SU-DHL-6 (cell line): Measurements from ENCODE around the gene AKAP12.

Experiments
- H2AFZ ChIP-seq: fragments of 200-600 bp; sonication (generic); 2 replicates; pipeline ENCODE4 v1.6.1; 2014; ENCODE audit warnings: low read depth, mild to moderate bottlenecking, moderate library complexity, mixed read lengths, antibody characterized with exemption, low read length; ENCODE audit not compliant: severe bottlenecking
- H3F3A ChIP-seq: fragments of 200-600 bp; shearing (Covaris generic); 2 replicates; pipeline ENCODE4 v1.6.0; 2016; ENCODE audit warnings: antibody characterized with exemption, mild to moderate bottlenecking; ENCODE audit not compliant: insufficient read depth
- H3K27ac ChIP-seq: fragments of 200-600 bp; sonication (generic); 2 replicates; pipeline ENCODE4 v1.5.1; 2016; ENCODE audit warnings: low read depth, mild to moderate bottlenecking, low read length, moderate library complexity, mixed read lengths
- H3K27me3 ChIP-seq: fragments of 200-600 bp; sonication (generic), shearing (Covaris generic); 2 replicates; pipeline ENCODE4 v1.6.0; 2014; ENCODE audit warnings: mild to moderate bottlenecking, low read length
- H3K36me3 ChIP-seq: fragments of 200-600 bp; sonication (generic); 2 replicates; pipeline ENCODE4 v1.6.1; 2014; ENCODE audit warnings: mild to moderate bottlenecking, low read length, mixed read lengths
- H3K4me2 ChIP-seq: fragments of 300-600, 200-600 bp; shearing (Covaris generic), sonication (generic); 2 replicates; pipeline ENCODE4 v1.6.0; 2014; ENCODE audit warnings: low read length, low read depth, mild to moderate bottlenecking; ENCODE audit not compliant: poor library complexity, severe bottlenecking
- H3K4me3 ChIP-seq: fragments of 200-600 bp; sonication (generic); 2 replicates; pipeline ENCODE4 v1.5.1; 2014; ENCODE audit warnings: antibody characterized with exemption, low read length, mild to moderate bottlenecking, mixed read lengths; ENCODE audit not compliant: insufficient read depth, poor library complexity, severe bottlenecking
- H3K79me2 ChIP-seq: fragments of 200-600 bp; sonication (generic); 2 replicates; pipeline ENCODE4 v1.6.1; 2014; ENCODE audit warnings: mild to moderate bottlenecking, low read length, moderate library complexity; ENCODE audit not compliant: insufficient read depth
- H3K9ac ChIP-seq: fragments of 200-600 bp; sonication (generic); 2 replicates; pipeline ENCODE4 v1.7.0; 2014; ENCODE audit warnings: mild to moderate bottlenecking, low read length
- H3K9me2 ChIP-seq: fragments of 200-600 bp; sonication (generic); replicated peaks from 2 replicates; pipeline ENCODE4 v1.6.1; 2014; ENCODE audit warnings: low read length; ENCODE audit not compliant: insufficient read depth
- H3K9me3 ChIP-seq: fragments of 200-600 bp; sonication (generic); 2 replicates; pipeline ENCODE4 v1.6.1; 2014; ENCODE audit warnings: low read length, mixed read lengths; ENCODE audit not compliant: insufficient read depth
- H4K20me1 ChIP-seq: fragments of 200-600 bp; sonication (generic); 2 replicates; pipeline ENCODE4 v1.6.1; 2014; ENCODE audit warnings: low read depth, mild to moderate bottlenecking, antibody characterized with exemption, low read length, moderate library complexity, mixed read lengths
- EZH2phosphoT487 ChIP-seq: fragments of 200-600 bp; sonication (generic), shearing (Covaris generic); conservative IDR thresholded peaks from 2 replicates; pipeline ENCODE4 v1.6.1; 2018; ENCODE audit warnings: mild to moderate bottlenecking, antibody characterized with exemption, low read length, moderate library complexity, mixed read lengths
- TF ChIP-seq, protein P1 (sequence below): fragments of 200-600 bp; sonication (generic); IDR thresholded peaks from one replicate; pipeline ENCODE4 v1.5.1; 2017; ENCODE audit warnings: antibody characterized with exemption, mild to moderate bottlenecking, low read length, moderate library complexity; ENCODE audit not compliant: insufficient read depth, poor library complexity, severe bottlenecking

The AKAP12 gene

DNA sequence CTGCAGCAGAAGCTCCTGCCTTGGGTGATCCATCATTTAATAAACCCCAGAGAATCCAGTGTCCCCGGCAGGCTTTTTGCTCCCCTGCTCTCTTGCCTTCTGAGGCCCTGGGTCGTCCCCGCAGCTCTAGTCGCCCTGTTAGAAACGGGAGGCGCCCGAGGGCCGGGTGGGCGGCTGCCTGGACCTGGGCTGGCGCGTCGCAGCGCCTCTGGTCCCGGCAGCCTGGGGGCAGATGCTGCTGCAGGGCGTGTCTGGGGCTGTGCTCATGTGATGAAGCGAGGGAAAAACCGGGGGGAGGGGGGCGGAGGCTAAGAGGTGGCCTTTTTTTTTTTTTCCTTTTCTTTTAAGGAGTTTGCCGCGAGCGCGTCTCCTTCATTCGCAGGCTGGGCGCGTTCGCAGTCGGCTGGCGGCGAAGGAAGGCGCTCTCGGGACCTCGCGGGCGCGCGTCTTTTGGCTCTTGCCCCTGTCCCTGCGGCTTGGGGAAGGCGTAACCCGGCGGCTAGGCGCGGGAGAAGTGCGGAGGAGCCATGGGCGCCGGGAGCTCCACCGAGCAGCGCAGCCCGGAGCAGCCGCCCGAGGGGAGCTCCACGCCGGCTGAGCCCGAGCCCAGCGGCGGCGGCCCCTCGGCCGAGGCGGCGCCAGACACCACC, 394 bp downstream of the AKAP12 start:
- H3K4me3 ChIP-seq, result no peak overlapping the region
- TF ChIP-seq, protein P1, sequence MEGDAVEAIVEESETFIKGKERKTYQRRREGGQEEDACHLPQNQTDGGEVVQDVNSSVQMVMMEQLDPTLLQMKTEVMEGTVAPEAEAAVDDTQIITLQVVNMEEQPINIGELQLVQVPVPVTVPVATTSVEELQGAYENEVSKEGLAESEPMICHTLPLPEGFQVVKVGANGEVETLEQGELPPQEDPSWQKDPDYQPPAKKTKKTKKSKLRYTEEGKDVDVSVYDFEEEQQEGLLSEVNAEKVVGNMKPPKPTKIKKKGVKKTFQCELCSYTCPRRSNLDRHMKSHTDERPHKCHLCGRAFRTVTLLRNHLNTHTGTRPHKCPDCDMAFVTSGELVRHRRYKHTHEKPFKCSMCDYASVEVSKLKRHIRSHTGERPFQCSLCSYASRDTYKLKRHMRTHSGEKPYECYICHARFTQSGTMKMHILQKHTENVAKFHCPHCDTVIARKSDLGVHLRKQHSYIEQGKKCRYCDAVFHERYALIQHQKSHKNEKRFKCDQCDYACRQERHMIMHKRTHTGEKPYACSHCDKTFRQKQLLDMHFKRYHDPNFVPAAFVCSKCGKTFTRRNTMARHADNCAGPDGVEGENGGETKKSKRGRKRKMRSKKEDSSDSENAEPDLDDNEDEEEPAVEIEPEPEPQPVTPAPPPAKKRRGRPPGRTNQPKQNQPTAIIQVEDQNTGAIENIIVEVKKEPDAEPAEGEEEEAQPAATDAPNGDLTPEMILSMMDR, result no peak
- no peaks in the 10 kb centered on the region for H3F3A ChIP-seq
- no peak overlapping the region for H2AFZ ChIP-seq
- no peaks in the 10 kb centered on the region for H3K79me2 ChIP-seq
- H3K9me3 ChIP-seq, result no peaks in the 10 kb centered on the region
- no peaks in the 10 kb centered on the region for H4K20me1 ChIP-seq
- no peak overlapping the region for H3K4me2 ChIP-seq
- no peaks in the 10 kb centered on the region for H3K9me2 ChIP-seq
- no peak overlapping the region for H3K27ac ChIP-seq
- H3K27me3 ChIP-seq, result no peaks in the 10 kb centered on the region
- H3K9ac ChIP-seq, result no peak overlapping the region
- H3K36me3 ChIP-seq, result no peaks in the 10 kb centered on the region

DNA sequence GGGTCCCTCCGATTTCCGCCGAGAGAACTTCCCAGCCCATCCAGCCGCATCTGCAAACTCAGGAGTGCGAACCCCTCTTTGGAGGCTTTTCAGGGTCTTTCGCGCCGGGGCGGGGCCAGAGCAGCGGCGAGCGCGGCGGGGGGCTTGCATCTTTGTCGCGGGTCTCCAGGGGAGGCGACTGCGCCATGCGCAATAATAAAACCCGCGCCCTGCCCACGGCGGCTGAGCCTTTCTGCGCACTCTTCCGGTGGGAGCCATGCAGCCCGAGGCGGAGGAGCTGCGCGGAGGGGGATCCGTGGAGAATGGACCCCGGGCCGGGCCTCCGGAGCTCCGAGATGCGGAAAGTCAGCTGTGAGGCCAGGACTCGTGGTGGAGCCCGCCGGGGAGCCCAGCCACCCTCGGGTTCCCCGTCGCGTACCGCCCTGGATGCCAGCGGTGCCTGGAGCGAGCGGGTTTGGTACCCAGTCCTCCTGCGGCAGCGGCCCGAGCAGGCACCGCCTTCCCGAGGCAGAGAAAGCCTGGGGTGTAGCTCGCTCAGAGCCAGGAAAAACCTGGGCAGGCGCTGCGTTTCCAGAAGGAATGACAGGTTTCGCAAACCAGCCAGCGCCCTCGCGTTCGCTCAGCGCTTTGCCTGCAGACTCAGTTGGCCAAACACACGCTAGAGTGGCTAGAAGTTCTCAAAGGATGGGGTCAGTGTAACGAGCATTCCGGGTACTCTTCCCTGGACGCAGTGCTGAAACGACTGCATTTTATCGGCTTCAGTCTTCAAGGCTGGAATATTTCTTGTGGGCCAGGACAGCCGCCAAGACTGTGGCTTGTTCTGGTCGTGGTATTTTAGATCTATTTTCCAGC, 1.2 kb downstream of the AKAP12 start:
- Histone ChIP-seq H3K36me3 (no peaks in the 10 kb centered on the region), H3F3A (no peaks in the 10 kb centered on the region), H3K4me2 (no peak overlapping the region), H2AFZ (no peak overlapping the region), H3K9ac (no peak overlapping the region), H3K9me2 (no peaks in the 10 kb centered on the region), H3K27ac (no peak overlapping the region), H3K79me2 (no peaks in the 10 kb centered on the region), H3K4me3 (no peak overlapping the region), H3K9me3 (no peaks in the 10 kb centered on the region), H3K27me3 (no peaks in the 10 kb centered on the region), H4K20me1 (no peaks in the 10 kb centered on the region)
- TF ChIP-seq, protein P1, result no peak
- TF ChIP-seq EZH2phosphoT487, result no peak

- no peak overlapping the region for H3K4me3 ChIP-seq
- H3K9me2 ChIP-seq, result no peaks in the 10 kb centered on the region
- H3F3A ChIP-seq, result no peaks in the 10 kb centered on the region
- no peak for TF ChIP-seq EZH2phosphoT487
- TF ChIP-seq, protein P1, result no peak
- no peaks in the 10 kb centered on the region for H3K9me3 ChIP-seq
- H3K36me3 ChIP-seq, result no peaks in the 10 kb centered on the region
- H3K27ac ChIP-seq, result no peak overlapping the region
- no peak overlapping the region for H3K4me2 ChIP-seq
- H4K20me1 ChIP-seq, result no peaks in the 10 kb centered on the region
- no peaks in the 10 kb centered on the region for H3K27me3 ChIP-seq
- H3K9ac ChIP-seq, result no peak overlapping the region
- H3K79me2 ChIP-seq, result no peaks in the 10 kb centered on the region
- no peak overlapping the region for H2AFZ ChIP-seq
Observed at GRCh38 chr6:151241853-151242252, 2.1 kb downstream of the AKAP12 start.
